Lower leg skin (tissue), 3 donors: ENCODE data around the gene STXBP2.

Source experiments
- CTCF ChIP-seq, 3 donors: fragments of 450-650 bp; IDR thresholded peaks; one replicate each; pipeline ENCODE4 v1.5.1; 2016; ENCODE audit warnings: antibody characterized with exemption in 3 of 3, mild to moderate bottlenecking in 3 of 3, moderate library complexity in 2 of 3
- POLR2A ChIP-seq, 2 donors: fragments of 450-650 bp; IDR thresholded peaks; one replicate each; pipeline ENCODE4 v1.6.1; 2016 to 2017; ENCODE audit warnings: antibody characterized with exemption in 2 of 2, mild to moderate bottlenecking in 1 of 2, moderate library complexity in 1 of 2

- TF ChIP-seq CTCF (IDR thresholded peaks at IDR 0.05): no peak
- no peak for TF ChIP-seq POLR2A (IDR thresholded peaks at IDR 0.05)
Measured at GRCh38 chr19:7670790-7671189, 33.9 kb downstream of the STXBP2 start.
